ENCODE results near the gene TAC4.

Gene TAC4

DNA sequence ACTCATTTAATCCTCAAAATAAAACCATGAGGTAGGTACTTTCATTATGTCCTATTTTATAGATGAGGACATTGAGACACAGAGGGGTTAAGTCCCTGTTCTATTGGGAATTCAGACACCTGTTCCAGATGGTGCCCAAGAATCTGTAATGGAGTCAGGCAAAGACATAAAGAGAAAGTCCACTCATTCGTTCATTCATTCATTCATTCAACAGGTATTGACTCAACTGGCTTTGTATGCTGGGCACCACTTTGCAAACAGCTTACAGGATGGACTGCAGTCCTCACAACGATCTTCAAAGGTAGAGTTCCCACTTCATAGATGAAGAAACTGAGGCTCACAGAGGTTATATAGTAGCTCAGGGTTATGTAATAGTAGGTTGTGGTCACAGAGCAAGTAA, 47.9 kb upstream of the TAC4 start:
- H3F3A ChIP-seq (ENCODE audit: insufficient read depth) = no peaks in the 10 kb centered on the region
- no peaks in the 10 kb centered on the region for H3K79me2 ChIP-seq (ENCODE audit: insufficient read depth, low read length)
- H3K27me3 ChIP-seq (ENCODE audit: low read length) = no peaks in the 10 kb centered on the region

GRCh38 chr17:49894761-49895160, 46.9 kb upstream of the TAC4 start:
- Histone ChIP-seq H3K4me3 (ENCODE audit: insufficient read depth, low read length, poor library complexity, severe bottlenecking) (no peak overlapping the region), H3K9me2 (replicated peaks; ENCODE audit: insufficient read depth, low read length) (no peaks in the 10 kb centered on the region), H3K9me3 (ENCODE audit: insufficient read depth, low read length) (no peaks in the 10 kb centered on the region), H4K20me1 (ENCODE audit: low read depth, low read length) (no peaks in the 10 kb centered on the region), H3K36me3 (ENCODE audit: low read length) (no peaks in the 10 kb centered on the region), H3K27ac (ENCODE audit: low read depth, low read length) (no peak overlapping the region), H3K79me2 (ENCODE audit: insufficient read depth, low read length) (no peaks in the 10 kb centered on the region), H3K27me3 (ENCODE audit: low read length) (no peaks in the 10 kb centered on the region), H3F3A (ENCODE audit: insufficient read depth) (no peaks in the 10 kb centered on the region), H2AFZ (ENCODE audit: low read depth, low read length, severe bottlenecking) (no peak overlapping the region), H3K9ac (ENCODE audit: low read length) (no peak overlapping the region), H3K4me2 (ENCODE audit: low read depth, low read length, poor library complexity, severe bottlenecking) (no peak overlapping the region)
- no peak for TF ChIP-seq CTCF (IDR thresholded peaks at IDR 0.05; ENCODE audit: insufficient read depth, low read length, poor library complexity, severe bottlenecking)
- no peak for TF ChIP-seq EZH2phosphoT487 (conservative IDR thresholded peaks at IDR 0.05; ENCODE audit: low read length)

More for the DNA sequence above, 47.9 kb upstream of the TAC4 start:
- Histone ChIP-seq H2AFZ (ENCODE audit: low read depth, low read length, severe bottlenecking) (no peak overlapping the region), H3K9me3 (ENCODE audit: insufficient read depth, low read length) (no peaks in the 10 kb centered on the region), H3K4me3 (ENCODE audit: insufficient read depth, low read length, poor library complexity, severe bottlenecking) (no peak overlapping the region), H4K20me1 (ENCODE audit: low read depth, low read length) (no peaks in the 10 kb centered on the region), H3K27ac (ENCODE audit: low read depth, low read length) (no peak overlapping the region), H3K9me2 (replicated peaks; ENCODE audit: insufficient read depth, low read length) (no peaks in the 10 kb centered on the region), H3K9ac (ENCODE audit: low read length) (no peak overlapping the region), H3K4me2 (ENCODE audit: low read depth, low read length, poor library complexity, severe bottlenecking) (no peak overlapping the region), H3K36me3 (ENCODE audit: low read length) (no peaks in the 10 kb centered on the region)
- no peak for TF ChIP-seq CTCF (IDR thresholded peaks at IDR 0.05; ENCODE audit: insufficient read depth, low read length, poor library complexity, severe bottlenecking)
- TF ChIP-seq EZH2phosphoT487 (conservative IDR thresholded peaks at IDR 0.05; ENCODE audit: low read length) = no peak

DNA sequence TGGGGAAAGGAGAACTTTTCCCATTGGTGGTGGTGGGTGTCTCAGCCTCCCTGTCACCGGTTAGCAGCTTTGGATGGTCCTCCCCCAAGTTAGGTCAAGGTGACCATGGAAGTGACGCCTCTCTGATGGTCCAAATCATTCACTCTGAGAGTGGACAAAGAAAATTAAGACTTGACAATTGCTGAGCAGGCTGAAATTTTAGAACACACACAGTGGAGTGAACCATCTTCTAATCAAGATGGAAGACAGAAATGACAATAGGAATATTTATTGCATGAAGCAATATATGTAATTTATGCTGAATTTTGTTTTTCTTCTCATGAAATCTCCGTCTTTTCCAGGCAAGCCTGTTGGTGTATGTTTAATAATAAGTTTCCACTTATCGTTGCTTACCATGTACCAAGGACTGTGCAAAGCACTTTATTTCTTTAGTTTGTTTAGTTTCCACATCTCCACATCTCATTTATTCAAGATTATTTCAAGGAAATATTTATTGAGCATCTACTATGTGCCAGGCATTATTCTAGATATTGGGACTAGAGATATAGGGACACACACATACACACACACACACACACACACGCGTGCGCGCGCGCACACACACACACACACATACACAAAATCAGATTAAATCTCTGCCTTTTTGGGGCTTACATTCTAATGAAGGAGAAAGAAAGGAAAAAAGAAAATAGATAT, 44.0 kb upstream of the TAC4 start:
- Histone ChIP-seq H2AFZ (ENCODE audit: low read depth, low read length, severe bottlenecking) (no peak overlapping the region), H3K9me2 (replicated peaks; ENCODE audit: insufficient read depth, low read length) (no peaks in the 10 kb centered on the region), H3K79me2 (ENCODE audit: insufficient read depth, low read length) (no peaks in the 10 kb centered on the region), H3K27me3 (ENCODE audit: low read length) (no peaks in the 10 kb centered on the region), H3K4me3 (ENCODE audit: insufficient read depth, low read length, poor library complexity, severe bottlenecking) (no peak overlapping the region), H4K20me1 (ENCODE audit: low read depth, low read length) (no peaks in the 10 kb centered on the region), H3K36me3 (ENCODE audit: low read length) (no peaks in the 10 kb centered on the region), H3K9ac (ENCODE audit: low read length) (no peak overlapping the region), H3K9me3 (ENCODE audit: insufficient read depth, low read length) (no peaks in the 10 kb centered on the region), H3F3A (ENCODE audit: insufficient read depth) (no peaks in the 10 kb centered on the region), H3K27ac (ENCODE audit: low read depth, low read length) (no peak overlapping the region), H3K4me2 (ENCODE audit: low read depth, low read length, poor library complexity, severe bottlenecking) (no peak overlapping the region)
- TF ChIP-seq EZH2phosphoT487 (conservative IDR thresholded peaks at IDR 0.05; ENCODE audit: low read length) = no peak
- no peak for TF ChIP-seq CTCF (IDR thresholded peaks at IDR 0.05; ENCODE audit: insufficient read depth, low read length, poor library complexity, severe bottlenecking)

All from SU-DHL-6 (cell line).